HG03025 (cell line): ENCODE data around the gene TRAPPC13.
"Not testable (repeated sequence)": the region's sequence is repeated elsewhere in the genome, so short reads cannot be mapped to it uniquely, and the experiment has no call there.

Source experiments
- ATAC-seq: cut with Tn5 transposase; IDR thresholded peaks from one replicate; pipeline ENCODE4 v1.9.1; 2021; ENCODE audit warnings: mild to moderate bottlenecking, moderate library complexity; ENCODE audit not compliant: unreplicated experiment, low FRiP score

Gene TRAPPC13

GRCh38 chr5:65674749-65675148 lies 49.9 kb downstream of the TRAPPC13 start:
- ATAC-seq: no peak

GRCh38 chr5:65676056-65676455 lies 51.2 kb downstream of the TRAPPC13 start:
- ATAC-seq: not testable (repeated sequence)

- no peak for ATAC-seq
Measured at GRCh38 chr5:65682148-65682547, 57.3 kb downstream of the TRAPPC13 start.

- no peak for ATAC-seq
Measured at GRCh38 chr5:65693121-65693520, 68.3 kb downstream of the TRAPPC13 start.

GRCh38 chr5:65695162-65695755 lies 70.4 kb downstream of the TRAPPC13 start:
- ATAC-seq: no peak

GRCh38 chr5:65695896-65696295 lies 71.1 kb downstream of the TRAPPC13 start:
- ATAC-seq: no peak

- ATAC-seq: no peak
Measured at GRCh38 chr5:65696892-65697291, 72.1 kb downstream of the TRAPPC13 start.

- no peak for ATAC-seq
Measured at GRCh38 chr5:65699338-65699737, 74.5 kb downstream of the TRAPPC13 start.

- ATAC-seq: no peak
Measured at GRCh38 chr5:65702036-65702435, 77.2 kb downstream of the TRAPPC13 start.

- ATAC-seq: no peak
Measured at GRCh38 chr5:65704621-65705239, 79.9 kb downstream of the TRAPPC13 start.

GRCh38 chr5:65707663-65708062 lies 82.8 kb downstream of the TRAPPC13 start:
- ATAC-seq: no peak

GRCh38 chr5:65708145-65708544 lies 83.3 kb downstream of the TRAPPC13 start:
- no peak for ATAC-seq
